Measurements from ENCODE around the gene ACP7.

The ACP7 gene

DNA sequence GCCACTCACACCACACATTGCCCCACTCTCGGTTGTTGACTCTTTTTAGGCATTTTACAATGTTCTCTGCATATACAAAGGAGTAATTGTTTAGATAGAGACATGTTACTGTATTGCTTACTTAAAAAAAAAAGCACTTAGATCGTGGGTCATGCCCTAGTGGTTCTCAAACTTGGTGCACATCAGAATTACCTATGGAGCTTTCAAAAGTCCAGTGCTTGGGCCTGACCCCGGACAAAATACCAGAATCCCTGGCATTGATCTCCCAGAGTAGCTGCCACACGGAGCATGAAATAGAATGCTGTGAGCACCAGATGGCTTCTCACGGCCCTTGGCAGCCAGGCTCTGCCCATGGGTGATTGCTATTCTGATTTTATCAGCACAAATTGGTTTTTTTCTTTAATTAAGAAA lies 20.0 kb downstream of the ACP7 start:
- Histone ChIP-seq H3K27me3 (replicated peaks; ENCODE audit: insufficient read depth, low read length) (peaks cover 72% of the 10 kb centered on the region), H3K27ac (ENCODE audit: low read length) (no peak overlapping the region), H3K4me2 (ENCODE audit: low read depth, low read length) (no peak overlapping the region), H3K9ac (ENCODE audit: low read length) (no peak overlapping the region), H3K9me3 (replicated peaks; ENCODE audit: insufficient read depth, low read length) (no peaks in the 10 kb centered on the region), H3K4me3 (ENCODE audit: low read length) (no peak overlapping the region), H4K20me1 (ENCODE audit: insufficient read depth, low read length) (no peaks in the 10 kb centered on the region), H2AFZ (ENCODE audit: low read length) (no peak overlapping the region), H3K36me3 (replicated peaks; ENCODE audit: insufficient read depth, low read length) (no peaks in the 10 kb centered on the region), H3K9me2 (replicated peaks; ENCODE audit: insufficient read depth, low read length) (no peaks in the 10 kb centered on the region), H3K4me1 (ENCODE audit: low read length) (no peaks in the 10 kb centered on the region), H3K79me2 (ENCODE audit: low read length) (no peaks in the 10 kb centered on the region), H3F3A (ENCODE audit: insufficient read depth, low read length) (no peaks in the 10 kb centered on the region)
- no peak for DNase-seq
- no peak for TF ChIP-seq EZH2 (optimal IDR thresholded peaks at IDR 0.05; ENCODE audit: low read depth, low read length)
- TF ChIP-seq EZH2phosphoT487 (IDR thresholded peaks at IDR 0.05; ENCODE audit: low read length): no peak
- TF ChIP-seq, protein P1, sequence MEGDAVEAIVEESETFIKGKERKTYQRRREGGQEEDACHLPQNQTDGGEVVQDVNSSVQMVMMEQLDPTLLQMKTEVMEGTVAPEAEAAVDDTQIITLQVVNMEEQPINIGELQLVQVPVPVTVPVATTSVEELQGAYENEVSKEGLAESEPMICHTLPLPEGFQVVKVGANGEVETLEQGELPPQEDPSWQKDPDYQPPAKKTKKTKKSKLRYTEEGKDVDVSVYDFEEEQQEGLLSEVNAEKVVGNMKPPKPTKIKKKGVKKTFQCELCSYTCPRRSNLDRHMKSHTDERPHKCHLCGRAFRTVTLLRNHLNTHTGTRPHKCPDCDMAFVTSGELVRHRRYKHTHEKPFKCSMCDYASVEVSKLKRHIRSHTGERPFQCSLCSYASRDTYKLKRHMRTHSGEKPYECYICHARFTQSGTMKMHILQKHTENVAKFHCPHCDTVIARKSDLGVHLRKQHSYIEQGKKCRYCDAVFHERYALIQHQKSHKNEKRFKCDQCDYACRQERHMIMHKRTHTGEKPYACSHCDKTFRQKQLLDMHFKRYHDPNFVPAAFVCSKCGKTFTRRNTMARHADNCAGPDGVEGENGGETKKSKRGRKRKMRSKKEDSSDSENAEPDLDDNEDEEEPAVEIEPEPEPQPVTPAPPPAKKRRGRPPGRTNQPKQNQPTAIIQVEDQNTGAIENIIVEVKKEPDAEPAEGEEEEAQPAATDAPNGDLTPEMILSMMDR (IDR thresholded peaks at IDR 0.05; ENCODE audit: low read length): no peak

DNA sequence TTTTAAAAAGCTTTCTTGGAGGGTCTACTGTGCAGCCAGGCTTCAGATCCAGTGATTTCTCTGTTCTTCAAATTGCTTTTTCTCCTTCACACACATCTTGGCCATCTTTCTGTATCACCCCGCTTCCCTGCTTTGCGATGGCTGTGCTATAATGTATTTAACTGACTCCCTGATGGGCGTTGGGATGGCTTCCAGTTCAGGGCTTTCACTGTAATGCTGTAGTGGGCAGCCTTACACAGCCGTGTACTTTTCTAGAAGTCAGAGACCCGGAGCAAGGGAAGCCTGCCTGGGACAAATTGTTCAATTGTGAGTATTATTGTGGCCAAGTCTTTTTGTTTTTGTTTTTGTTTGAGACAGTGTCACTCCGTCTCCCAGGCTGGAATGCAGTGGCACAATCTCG lies 22.0 kb downstream of the ACP7 start:
- Histone ChIP-seq H3K79me2 (ENCODE audit: low read length) (no peaks in the 10 kb centered on the region), H3K4me2 (ENCODE audit: low read depth, low read length) (no peak overlapping the region), H3K36me3 (replicated peaks; ENCODE audit: insufficient read depth, low read length) (no peaks in the 10 kb centered on the region), H3K9ac (ENCODE audit: low read length) (no peak overlapping the region), H3K27ac (ENCODE audit: low read length) (no peak overlapping the region), H3K9me3 (replicated peaks; ENCODE audit: insufficient read depth, low read length) (no peaks in the 10 kb centered on the region), H3K9me2 (replicated peaks; ENCODE audit: insufficient read depth, low read length) (no peaks in the 10 kb centered on the region), H3K4me1 (ENCODE audit: low read length) (no peaks in the 10 kb centered on the region), H2AFZ (ENCODE audit: low read length) (no peak overlapping the region), H3K27me3 (replicated peaks; ENCODE audit: insufficient read depth, low read length) (peaks cover 57% of the 10 kb centered on the region), H3F3A (ENCODE audit: insufficient read depth, low read length) (no peaks in the 10 kb centered on the region), H4K20me1 (ENCODE audit: insufficient read depth, low read length) (no peaks in the 10 kb centered on the region), H3K4me3 (ENCODE audit: low read length) (no peak overlapping the region)
- no peak for DNase-seq
- no peak for TF ChIP-seq EZH2phosphoT487 (IDR thresholded peaks at IDR 0.05; ENCODE audit: low read length)
- TF ChIP-seq EZH2 (optimal IDR thresholded peaks at IDR 0.05; ENCODE audit: low read depth, low read length): no peak
- TF ChIP-seq, protein P1 (IDR thresholded peaks at IDR 0.05; ENCODE audit: low read length): no peak

- Histone ChIP-seq H3K4me2 (ENCODE audit: low read depth, low read length) (no peak overlapping the region), H3K9me3 (replicated peaks; ENCODE audit: insufficient read depth, low read length) (no peaks in the 10 kb centered on the region), H2AFZ (ENCODE audit: low read length) (no peak overlapping the region), H3K79me2 (ENCODE audit: low read length) (no peaks in the 10 kb centered on the region), H3K27ac (ENCODE audit: low read length) (no peak overlapping the region), H3K27me3 (replicated peaks; ENCODE audit: insufficient read depth, low read length) (peaks cover 40% of the 10 kb centered on the region), H3K4me1 (ENCODE audit: low read length) (no peaks in the 10 kb centered on the region), H3F3A (ENCODE audit: insufficient read depth, low read length) (no peaks in the 10 kb centered on the region), H4K20me1 (ENCODE audit: insufficient read depth, low read length) (no peaks in the 10 kb centered on the region), H3K4me3 (ENCODE audit: low read length) (no peak overlapping the region), H3K9me2 (replicated peaks; ENCODE audit: insufficient read depth, low read length) (no peaks in the 10 kb centered on the region), H3K9ac (ENCODE audit: low read length) (no peak overlapping the region), H3K36me3 (replicated peaks; ENCODE audit: insufficient read depth, low read length) (no peaks in the 10 kb centered on the region)
- no peak for TF ChIP-seq EZH2phosphoT487 (IDR thresholded peaks at IDR 0.05; ENCODE audit: low read length)
- TF ChIP-seq, protein P1 (IDR thresholded peaks at IDR 0.05; ENCODE audit: low read length): no peak
- no peak for TF ChIP-seq EZH2 (optimal IDR thresholded peaks at IDR 0.05; ENCODE audit: low read depth, low read length)
- no peak for DNase-seq
These were observed 25.5 kb downstream of the ACP7 start for GRCh38 chr19:39109641-39110040.
